H9 (cell line): ENCODE measurements around the gene COTL1. TPM values are rescaled to one million over a fixed set of nuclear protein-coding genes. Genes with fewer than 3 reads are reported as not detected.

Source experiments
- DNase-seq: peaks from one replicate; pipeline ENCODE4 v3.0.0-alpha.2; 2017
- H2AFZ ChIP-seq: one replicate; pipeline ENCODE4 v1.6.1; 2013; ENCODE audit warnings: mild to moderate bottlenecking, low read length, control low read depth, moderate library complexity
- H2AK5ac ChIP-seq: 2 replicates; pipeline ENCODE4 v1.6.1; 2013; ENCODE audit warnings: low read length, control low read depth, mixed read lengths; ENCODE audit not compliant: insufficient read length
- H2BK120ac ChIP-seq: one replicate; pipeline ENCODE4 v1.6.1; 2013; ENCODE audit warnings: low read depth, mild to moderate bottlenecking, low read length, control low read depth, inconsistent platforms; ENCODE audit not compliant: poor library complexity, severe bottlenecking
- H2BK12ac ChIP-seq: 2 replicates; pipeline ENCODE4 v1.6.1; 2013; ENCODE audit warnings: low read length, control low read depth, mixed read lengths, low read depth; ENCODE audit not compliant: insufficient read length
- H2BK15ac ChIP-seq: 2 replicates; pipeline ENCODE4 v1.6.1; 2013; ENCODE audit warnings: low read depth, low read length, control low read depth
- H2BK20ac ChIP-seq: one replicate; pipeline ENCODE4 v1.6.1; 2013; ENCODE audit warnings: low read depth, mild to moderate bottlenecking, low read length, control low read depth, inconsistent platforms; ENCODE audit not compliant: poor library complexity, severe bottlenecking
- H2BK5ac ChIP-seq: 2 replicates; pipeline ENCODE4 v1.6.1; 2013; ENCODE audit warnings: low read length, control low read depth, mixed read lengths; ENCODE audit not compliant: insufficient read length
- H3K14ac ChIP-seq: 2 replicates; pipeline ENCODE4 v1.6.1; 2013; ENCODE audit warnings: low read length, control low read depth; ENCODE audit not compliant: insufficient read depth
- H3K18ac ChIP-seq: 2 replicates; pipeline ENCODE4 v1.6.1; 2013; ENCODE audit warnings: low read depth, mild to moderate bottlenecking, mixed read lengths, low read length, control low read depth; ENCODE audit not compliant: insufficient read length
- H3K23ac ChIP-seq: 2 replicates; pipeline ENCODE4 v1.6.1; 2013; ENCODE audit warnings: low read length, control low read depth, mixed read lengths, low read depth; ENCODE audit not compliant: insufficient read length
- H3K23me2 ChIP-seq: 2 replicates; pipeline ENCODE4 v1.6.1; 2013; ENCODE audit warnings: low read depth, mild to moderate bottlenecking, mixed read lengths, low read length, control low read depth; ENCODE audit not compliant: insufficient read length, poor library complexity, severe bottlenecking
- H3K27ac ChIP-seq: 2 replicates; pipeline ENCODE4 v1.5.1; 2013; ENCODE audit warnings: low read length, control low read depth, mixed read lengths, low read depth; ENCODE audit not compliant: insufficient read length
- H3K27me3 ChIP-seq: 2 replicates; pipeline ENCODE4 v1.6.1; 2013; ENCODE audit warnings: low read length, control low read depth, inconsistent platforms; ENCODE audit not compliant: insufficient read depth
- H3K4ac ChIP-seq: 2 replicates; pipeline ENCODE4 v1.6.1; 2013; ENCODE audit warnings: low read depth, mild to moderate bottlenecking, control low read depth, inconsistent platforms, low read length, moderate library complexity
- H3K4me1 ChIP-seq: 2 replicates; pipeline ENCODE4 v1.6.1; 2013; ENCODE audit warnings: low read length, control low read depth, inconsistent platforms; ENCODE audit not compliant: insufficient read depth
- H3K4me2 ChIP-seq: 2 replicates; pipeline ENCODE4 v1.6.1; 2013; ENCODE audit warnings: low read length, control low read depth, mixed read lengths; ENCODE audit not compliant: insufficient read length, insufficient read depth
- H3K56ac ChIP-seq: 2 replicates; pipeline ENCODE4 v1.6.1; 2013; ENCODE audit warnings: low read depth, mild to moderate bottlenecking, mixed read lengths, low read length, control low read depth; ENCODE audit not compliant: insufficient read length
- H3K79me1 ChIP-seq: 2 replicates; pipeline ENCODE4 v1.6.1; 2013; ENCODE audit warnings: low read depth, mild to moderate bottlenecking, moderate library complexity, low read length, control low read depth, inconsistent platforms; ENCODE audit not compliant: insufficient read depth, poor library complexity, severe bottlenecking
- H3K79me2 ChIP-seq: 2 replicates; pipeline ENCODE4 v1.6.1; 2013; ENCODE audit warnings: low read length, control low read depth, inconsistent platforms; ENCODE audit not compliant: insufficient read depth
- H3K9ac ChIP-seq: 2 replicates; pipeline ENCODE4 v1.6.1; 2013; ENCODE audit warnings: low read length, control low read depth, mixed read lengths; ENCODE audit not compliant: insufficient read length; ENCODE audit errors: extremely low read depth
- H3K9me3 ChIP-seq: one replicate; pipeline ENCODE4 v1.6.1; 2013; ENCODE audit warnings: low read depth, low read length, inconsistent platforms; ENCODE audit not compliant: control insufficient read depth
- H3T11ph ChIP-seq: one replicate; pipeline ENCODE4 v1.6.1; 2013; ENCODE audit warnings: mild to moderate bottlenecking, low read length, control low read depth, inconsistent platforms
- H4K20me1 ChIP-seq: one replicate; pipeline ENCODE4 v1.6.1; 2013; ENCODE audit not compliant: control insufficient read depth, insufficient read length, insufficient read depth
- H4K5ac ChIP-seq: 2 replicates; pipeline ENCODE4 v1.6.1; 2013; ENCODE audit warnings: low read depth, mild to moderate bottlenecking, mixed read lengths, low read length, control low read depth; ENCODE audit not compliant: insufficient read length
- H4K8ac ChIP-seq: replicated peaks from 2 replicates; pipeline ENCODE4 v1.6.1; 2013; ENCODE audit warnings: low read length, control low read depth, mixed read lengths, low read depth; ENCODE audit not compliant: insufficient read length
- H4K91ac ChIP-seq: 2 replicates; pipeline ENCODE4 v1.6.1; 2013; ENCODE audit warnings: low read depth, mild to moderate bottlenecking, moderate library complexity, mixed read lengths, low read length, control low read depth; ENCODE audit not compliant: insufficient read length
- H3K27ac Mint-ChIP-seq, 3 experiments: 2 replicates in 2 of 3; 3 replicates in 1 of 3; pipeline ENCODE4 v1.8.0; 2020 to 2021; ENCODE audit warnings: mixed read lengths in 3 of 3, mild to moderate bottlenecking in 1 of 3, moderate library complexity in 1 of 3
- H3K27me3 Mint-ChIP-seq: 2 replicates; pipeline ENCODE4 v1.8.0; 2021; ENCODE audit warnings: low read depth, mild to moderate bottlenecking, moderate library complexity, mixed read lengths
- H3K36me3 Mint-ChIP-seq, 3 experiments: 2 replicates in 2 of 3; 3 replicates in 1 of 3; pipeline ENCODE4 v1.8.0; 2020 to 2021; ENCODE audit warnings: low read depth in 3 of 3, mixed read lengths in 3 of 3; ENCODE audit not compliant: insufficient read depth in 1 of 3
- H3K4me1 Mint-ChIP-seq, 2 experiments: 2 replicates each; pipeline ENCODE4 v1.8.0; 2020; ENCODE audit warnings: mixed read lengths in 2 of 2
- H3K4me3 Mint-ChIP-seq, 2 experiments: 2 replicates in 1 of 2; 3 replicates in 1 of 2; pipeline ENCODE4 v1.8.0; 2020 to 2021; ENCODE audit warnings: mild to moderate bottlenecking in 2 of 2, mixed read lengths in 2 of 2, moderate library complexity in 1 of 2
- H3K9me3 Mint-ChIP-seq, 2 experiments: 2 replicates in 1 of 2; 3 replicates in 1 of 2; pipeline ENCODE4 v1.8.0; 2020; ENCODE audit warnings: mild to moderate bottlenecking in 2 of 2, mixed read lengths in 2 of 2, moderate library complexity in 1 of 2
- CTCF ChIP-seq: fragments of 200-600 bp; sonication (generic); conservative IDR thresholded peaks from 3 replicates; pipeline ENCODE4 v1.8.0; 2021; ENCODE audit warnings: antibody characterized with exemption, mild to moderate bottlenecking
- WGBS: extraction: QIAGEN DNeasy Blood & Tissue Kit; methylation state at CpG from one replicate; pipeline ENCODE4 v1.1.7; 2013; ENCODE audit warnings: missing lambda C conversion rate, low lambda C conversion rate, mixed read lengths; ENCODE audit not compliant: insufficient read length; ENCODE audit errors: extremely low coverage; 5-methylcytosine and 5-hydroxymethylcytosine counted together
- total RNA-seq: library from RNA; stranded (reverse); gene quantifications from 2 replicates; pipeline ENCODE4 v1.2.1, GENCODE V29; 2021

The COTL1 gene
- total RNA-seq, 1 experiment from 2014 or later, result 81.4 TPM

DNA sequence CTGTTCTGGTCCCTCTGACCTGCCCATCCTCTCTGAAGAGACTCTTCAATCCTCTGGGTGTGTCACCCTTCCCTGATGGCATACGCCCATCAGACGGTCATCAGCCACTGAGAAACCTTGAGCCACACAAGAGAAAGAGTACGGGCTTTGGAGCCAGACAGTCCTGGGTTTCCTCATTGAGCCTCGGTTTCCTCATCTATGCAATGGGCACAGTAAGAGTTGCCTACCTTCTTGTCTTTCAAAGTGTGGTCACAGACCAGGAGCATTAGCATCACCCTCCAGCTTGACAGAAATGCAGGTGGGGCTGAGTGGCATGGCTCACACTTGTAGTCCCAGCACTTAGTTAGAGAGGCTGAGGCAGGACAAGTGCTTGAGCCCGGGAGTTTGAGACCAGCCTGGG is 87.3 kb downstream of the COTL1 start:
- WGBS, result no CpG with 5 or more reads among the region's 5 CpGs
- Mint-ChIP-seq H3K27ac (no peak overlapping the region), H3K27me3 (peaks cover 7% of the 10 kb centered on the region)

More for the DNA sequence above, 87.3 kb downstream of the COTL1 start:
- Histone ChIP-seq H2AFZ (no peak overlapping the region), H4K8ac (no peak overlapping the region), H3K23ac (no peak overlapping the region), H3K23me2 (no peaks in the 10 kb centered on the region), H3K56ac (no peak overlapping the region), H3K27ac (no peak overlapping the region), H3K79me2 (no peaks in the 10 kb centered on the region), H3K9me3 (no peaks in the 10 kb centered on the region), H3K4me1 (peaks cover 13% of the 10 kb centered on the region), H4K20me1 (no peaks in the 10 kb centered on the region), H3K4me2 (no peak overlapping the region), H2BK15ac (no peak overlapping the region), H2BK12ac (no peak overlapping the region), H3K9ac (no peak overlapping the region), H3K79me1 (no peaks in the 10 kb centered on the region), H2BK5ac (no peak overlapping the region), H4K5ac (no peak overlapping the region), H2BK20ac (no peak overlapping the region), H2BK120ac (no peak overlapping the region), H4K91ac (no peak overlapping the region), H2AK5ac (no peak overlapping the region), H3K14ac (no peak overlapping the region), H3K27me3 (no peaks in the 10 kb centered on the region), H3K18ac (no peak overlapping the region), H3K4ac (no peak overlapping the region), H3T11ph (no peak overlapping the region)
- H3K36me3 Mint-ChIP-seq, result peaks cover 3 to 17% (median 13%) of the 10 kb centered on the region in 3 experiments
- peaks cover 38 to 48% of the 10 kb centered on the region in 2 experiments for H3K4me1 Mint-ChIP-seq
- TF ChIP-seq CTCF, result no peak
- H3K9me3 Mint-ChIP-seq, result peaks cover 10 to 15% of the 10 kb centered on the region in 2 experiments; a peak in 3 of 5 replicates
- DNase-seq, result no peak
- H3K4me3 Mint-ChIP-seq, result no peak overlapping the region; a peak in 1 of 5 replicates
